Duodenal mucosa (tissue), 2 donors: ENCODE measurements around the gene INAFM1.
"Not testable (repeated sequence)": the region's sequence is repeated elsewhere in the genome, so short reads cannot be mapped to it uniquely, and the experiment has no call there.

ENCODE experiments used
- H3K27ac ChIP-seq: one replicate; pipeline ENCODE4 v1.7.0; 2013; ENCODE audit warnings: low read depth, low read length
- H3K27me3 ChIP-seq, 2 donors: one replicate each; pipeline ENCODE4 v1.7.0; 2013; ENCODE audit warnings: low read length in 2 of 2, control low read depth in 1 of 2; ENCODE audit not compliant: insufficient read depth in 2 of 2, control insufficient read depth in 1 of 2
- H3K36me3 ChIP-seq, 2 donors: one replicate each; pipeline ENCODE4 v1.7.0; 2013; ENCODE audit warnings: low read length in 2 of 2, control low read depth in 1 of 2; ENCODE audit not compliant: insufficient read depth in 2 of 2, control insufficient read depth in 1 of 2
- H3K4me1 ChIP-seq, 2 donors: one replicate each; pipeline ENCODE4 v1.7.0; 2013; ENCODE audit warnings: low read length in 2 of 2, control low read depth in 1 of 2; ENCODE audit not compliant: insufficient read depth in 2 of 2, control insufficient read depth in 1 of 2
- H3K4me3 ChIP-seq, 2 donors: one replicate each; pipeline ENCODE4 v1.7.0; 2013; ENCODE audit warnings: low read length in 2 of 2, low read depth in 1 of 2
- H3K9ac ChIP-seq, 2 donors: one replicate each; pipeline ENCODE4 v1.7.0; 2013; ENCODE audit warnings: low read length in 2 of 2, low read depth in 1 of 2
- H3K9me3 ChIP-seq, 2 donors: one replicate each; pipeline ENCODE4 v1.7.0; 2013; ENCODE audit warnings: low read length in 2 of 2, control low read depth in 1 of 2; ENCODE audit not compliant: control insufficient read depth in 1 of 2

The INAFM1 gene

GRCh38 chr19:47269596-47269995, 5.1 kb upstream of the INAFM1 start:
- Histone ChIP-seq H3K9ac (no peak overlapping the region), H3K4me1 (peaks cover 4 to 5% of the 10 kb centered on the region in 2 donors), H3K4me3 (no peak overlapping the region), H3K27ac (no peak overlapping the region), H3K36me3 (peaks cover 10 to 47% of the 10 kb centered on the region in 2 donors), H3K27me3 (no peaks in the 10 kb centered on the region), H3K9me3 (no peaks in the 10 kb centered on the region)

- H3K36me3 ChIP-seq: peaks cover 10 to 39% of the 10 kb centered on the region in 2 donors
- H3K27me3 ChIP-seq: no peaks in the 10 kb centered on the region
- no peaks in the 10 kb centered on the region for H3K9me3 ChIP-seq
- H3K9ac ChIP-seq: no peak overlapping the region
- H3K27ac ChIP-seq: no peak overlapping the region
- peaks cover 7 to 8% of the 10 kb centered on the region in 2 donors for H3K4me1 ChIP-seq
- H3K4me3 ChIP-seq: no peak overlapping the region
Measured at GRCh38 chr19:47270408-47270807, 4.3 kb upstream of the INAFM1 start.

DNA sequence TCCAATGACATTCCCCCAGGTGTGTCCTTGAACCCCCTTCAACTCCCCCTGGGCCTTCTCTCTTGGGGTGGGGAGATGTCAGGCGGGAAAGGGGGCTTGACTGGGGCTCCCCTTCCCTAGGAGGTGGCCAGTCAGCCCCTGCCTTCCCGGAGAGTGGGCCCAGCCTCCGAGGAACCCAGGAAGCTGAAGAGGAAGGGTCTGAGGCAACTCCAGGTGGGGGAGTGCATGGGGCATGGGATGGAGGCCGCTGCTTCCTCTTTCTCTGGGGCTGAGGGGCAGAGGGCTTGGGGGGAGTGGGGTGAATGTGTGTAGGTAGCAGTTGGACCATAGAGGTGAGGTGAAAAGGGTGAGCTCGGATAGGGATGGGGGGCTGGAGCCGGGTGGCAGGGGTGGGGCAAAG, 2.7 kb upstream of the INAFM1 start:
- Histone ChIP-seq H3K27me3 (no peaks in the 10 kb centered on the region), H3K4me3 (no peak overlapping the region), H3K27ac (no peak overlapping the region), H3K9ac (no peak overlapping the region), H3K4me1 (peaks cover 10 to 12% of the 10 kb centered on the region in 2 donors), H3K9me3 (no peaks in the 10 kb centered on the region), H3K36me3 (peaks cover 10 to 28% of the 10 kb centered on the region in 2 donors)

GRCh38 chr19:47272448-47273312, 2.0 kb upstream of the INAFM1 start:
- Histone ChIP-seq H3K27me3 (no peaks in the 10 kb centered on the region), H3K9ac (peak overlapping the region; percentile 99), H3K9me3 (no peaks in the 10 kb centered on the region), H3K36me3 (peaks cover 6 to 23% of the 10 kb centered on the region in 2 donors), H3K4me3 (peak overlapping the region; percentile 87 to 93), H3K27ac (peak overlapping the region; percentile 99), H3K4me1 (peaks cover 10 to 12% of the 10 kb centered on the region in 2 donors)

GRCh38 chr19:47273313-47274070, 1.2 kb upstream of the INAFM1 start:
- peak overlapping the region; percentile 87 to 93 for H3K4me3 ChIP-seq
- no peaks in the 10 kb centered on the region for H3K9me3 ChIP-seq
- peak overlapping the region; percentile 99 for H3K9ac ChIP-seq
- no peaks in the 10 kb centered on the region for H3K27me3 ChIP-seq
- peak overlapping the region; percentile 99 for H3K27ac ChIP-seq
- peaks cover 6 to 16% of the 10 kb centered on the region in 2 donors for H3K36me3 ChIP-seq
- H3K4me1 ChIP-seq: peaks cover 10 to 12% of the 10 kb centered on the region in 2 donors

DNA sequence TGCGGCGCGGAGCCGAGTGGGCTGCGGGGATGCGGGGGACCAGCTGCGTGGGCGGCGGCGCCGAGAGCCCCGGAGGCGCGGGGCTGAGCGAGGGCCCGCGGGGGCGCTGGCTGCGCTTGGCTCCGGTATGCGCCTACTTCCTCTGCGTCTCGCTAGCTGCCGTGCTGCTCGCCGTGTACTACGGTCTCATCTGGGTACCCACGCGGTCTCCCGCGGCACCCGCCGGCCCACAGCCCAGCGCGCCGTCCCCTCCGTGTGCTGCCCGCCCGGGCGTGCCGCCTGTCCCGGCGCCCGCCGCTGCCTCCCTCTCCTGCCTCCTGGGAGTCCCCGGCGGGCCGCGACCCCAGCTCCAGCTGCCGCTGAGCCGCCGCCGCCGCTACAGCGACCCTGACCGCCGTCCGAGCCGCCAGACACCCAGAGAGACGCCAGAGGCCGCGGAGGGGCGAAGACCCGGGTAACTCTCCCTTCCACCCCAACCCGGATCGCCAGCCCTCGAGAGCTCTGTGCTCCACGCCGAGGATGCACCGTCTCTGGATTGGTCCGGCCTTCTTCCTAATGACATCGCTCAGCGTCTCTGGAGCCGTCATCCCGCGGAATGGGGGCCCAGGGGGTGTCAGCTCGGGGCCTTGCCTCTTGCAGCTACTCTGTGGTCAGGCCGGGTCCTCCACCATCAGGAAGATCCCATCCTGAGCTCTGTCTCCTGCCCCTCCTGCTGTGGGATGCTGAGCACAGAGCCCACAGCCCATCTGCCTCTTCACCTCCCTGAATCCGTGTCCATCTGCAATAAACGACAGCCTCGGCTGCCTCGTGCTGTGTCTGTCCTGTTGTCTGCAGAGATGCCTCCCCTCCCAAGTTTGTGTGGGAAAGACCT, 441 bp downstream of the INAFM1 start:
- H3K27me3 ChIP-seq: no peaks in the 10 kb centered on the region
- H3K4me3 ChIP-seq: peak overlapping the region; percentile 61 to 72
- peak overlapping the region; percentile 42 for H3K27ac ChIP-seq
- H3K9me3 ChIP-seq: no peaks in the 10 kb centered on the region
- H3K36me3 ChIP-seq: peaks cover 6 to 13% of the 10 kb centered on the region in 2 donors
- H3K4me1 ChIP-seq: peaks cover 10 to 12% of the 10 kb centered on the region in 2 donors
- peak overlapping the region in 1 of 2 donors; percentile 43 for H3K9ac ChIP-seq

DNA sequence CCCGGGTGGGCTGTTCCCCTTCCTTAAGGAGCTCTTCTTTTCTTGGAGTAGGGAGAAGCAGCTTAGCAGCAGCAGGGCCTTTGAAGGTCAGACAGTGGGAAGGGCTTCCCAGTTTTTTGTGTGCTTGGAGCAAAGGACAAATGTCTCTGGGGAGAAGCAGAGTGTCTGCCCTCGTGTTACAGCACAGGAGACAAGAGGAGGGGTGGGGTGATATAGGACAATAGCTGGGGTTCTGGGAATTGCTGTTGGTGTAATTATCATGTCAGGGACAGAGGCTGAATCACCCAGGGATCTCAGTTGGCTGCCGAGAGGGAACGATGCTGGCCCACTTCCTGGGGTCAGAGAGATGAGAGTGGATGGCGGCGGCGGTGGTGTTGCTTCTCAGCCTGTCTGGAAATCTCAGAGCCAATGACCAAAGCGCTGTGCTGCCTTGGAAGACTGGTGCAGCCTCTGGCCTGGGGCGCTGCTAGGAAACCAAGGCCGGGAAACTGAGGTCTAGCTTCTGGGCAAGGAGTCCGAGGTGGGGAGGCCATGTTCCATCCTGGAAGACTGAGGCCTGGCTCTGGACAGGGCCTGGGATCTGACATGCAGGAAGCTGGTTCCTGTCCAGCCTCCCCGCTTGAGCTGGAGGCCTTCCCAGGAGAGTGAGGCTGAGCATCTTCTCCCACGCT, 1.2 kb downstream of the INAFM1 start:
- H3K27ac ChIP-seq: no peak overlapping the region
- H3K9me3 ChIP-seq: no peaks in the 10 kb centered on the region

DNA sequence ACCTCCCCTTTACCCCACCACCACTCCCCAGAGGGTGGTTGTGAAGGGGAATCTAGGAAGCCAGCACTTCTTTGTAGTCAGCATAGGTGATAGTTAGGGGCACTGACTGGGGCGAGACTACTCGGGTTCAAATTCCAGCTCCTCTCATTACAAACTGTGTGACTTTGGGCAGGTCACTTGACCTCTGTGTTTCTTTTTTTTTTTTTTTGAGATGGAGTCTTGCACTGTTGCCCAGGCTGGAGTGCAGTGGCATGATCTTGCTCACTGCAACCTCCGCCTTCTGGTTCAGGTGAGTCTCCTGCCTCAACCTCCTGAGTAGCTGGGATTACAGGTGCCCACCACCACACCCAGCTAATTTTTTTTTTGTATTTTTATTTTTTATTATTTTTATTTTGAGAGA, 1.8 kb downstream of the INAFM1 start:
- not testable (repeated sequence) for H3K27me3 ChIP-seq, H3K9me3 ChIP-seq, H3K36me3 ChIP-seq, H3K9ac ChIP-seq, H3K27ac ChIP-seq, H3K4me3 ChIP-seq
- peaks cover 10 to 12% of the 10 kb centered on the region in 2 donors for H3K4me1 ChIP-seq

More for the DNA sequence above, 1.2 kb downstream of the INAFM1 start:
- Histone ChIP-seq H3K27me3 (no peaks in the 10 kb centered on the region), H3K4me1 (peaks cover 10 to 12% of the 10 kb centered on the region in 2 donors), H3K4me3 (peak overlapping the region in 1 of 2 donors; percentile 72), H3K36me3 (peaks cover 3 to 5% of the 10 kb centered on the region in 2 donors), H3K9ac (peak overlapping the region in 1 of 2 donors; percentile 43)

- Histone ChIP-seq H3K27me3 (no peaks in the 10 kb centered on the region), H3K4me1 (peaks cover 4 to 5% of the 10 kb centered on the region in 2 donors), H3K27ac (no peak overlapping the region), H3K36me3 (no peaks in the 10 kb centered on the region), H3K9ac (no peak overlapping the region), H3K9me3 (no peaks in the 10 kb centered on the region), H3K4me3 (no peak overlapping the region)
Measured at GRCh38 chr19:47280183-47280797, 5.6 kb downstream of the INAFM1 start.
